WERI-Rb-1 (cell line): ENCODE measurements around the gene TTC7B.

Experiments
- DNase-seq: peaks from one replicate; pipeline ENCODE4 v3.0.0-alpha.2; 2020
- H3K27ac ChIP-seq: fragments of 250-450 bp; sonication (Bioruptor Pico); 2 replicates; pipeline ENCODE4 v1.5.1; 2020; ENCODE audit warnings: mild to moderate bottlenecking, moderate library complexity
- H3K27me3 ChIP-seq: fragments of 250-450 bp; sonication (Bioruptor Pico); 2 replicates; pipeline ENCODE4 v1.5.1; 2021; ENCODE audit warnings: mild to moderate bottlenecking, low read depth, moderate library complexity; ENCODE audit not compliant: insufficient read depth, severe bottlenecking
- H3K36me3 ChIP-seq: fragments of 250-450 bp; sonication (Bioruptor Pico); 2 replicates; pipeline ENCODE4 v1.5.1; 2020; ENCODE audit warnings: mild to moderate bottlenecking, moderate library complexity
- H3K4me3 ChIP-seq: 2 replicates; pipeline ENCODE4 v1.5.1; 2011; ENCODE audit warnings: low read depth, mild to moderate bottlenecking, control low read depth, low read length
- H3K9me3 ChIP-seq: fragments of 250-450 bp; sonication (Bioruptor Pico); 2 replicates; pipeline ENCODE4 v1.5.1; 2021; ENCODE audit warnings: mild to moderate bottlenecking, moderate library complexity; ENCODE audit not compliant: severe bottlenecking
- TF ChIP-seq, protein P1 (sequence below): IDR thresholded peaks from 2 replicates; pipeline ENCODE4 v1.5.1; 2011; ENCODE audit warnings: low read depth, mild to moderate bottlenecking, control low read depth, inconsistent platforms, low read length

TTC7B gene

DNA sequence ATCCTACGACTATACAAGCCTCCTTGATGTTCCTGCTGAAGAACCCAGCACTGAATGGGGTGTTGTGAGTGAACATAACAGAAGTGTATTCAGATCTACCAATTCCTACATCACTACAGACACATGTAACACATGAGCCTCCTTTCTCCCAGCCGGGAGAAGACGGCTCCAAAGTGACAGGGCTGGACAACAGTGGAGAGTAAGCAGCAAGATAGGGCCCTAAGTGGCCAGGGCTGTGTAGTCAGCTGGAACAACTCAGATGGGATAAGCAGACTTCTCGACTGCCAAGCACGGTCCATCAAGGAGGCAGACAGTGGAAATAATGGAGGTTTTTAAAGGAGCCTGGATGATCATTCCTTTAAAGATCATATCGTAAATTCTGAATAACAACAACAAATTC, 73.5 kb downstream of the TTC7B start:
- DNase-seq: no peak
- H3K27me3 ChIP-seq: no peaks in the 10 kb centered on the region
- no peak overlapping the region for H3K4me3 ChIP-seq
- H3K36me3 ChIP-seq: peaks cover 58% of the 10 kb centered on the region
- TF ChIP-seq, protein P1, sequence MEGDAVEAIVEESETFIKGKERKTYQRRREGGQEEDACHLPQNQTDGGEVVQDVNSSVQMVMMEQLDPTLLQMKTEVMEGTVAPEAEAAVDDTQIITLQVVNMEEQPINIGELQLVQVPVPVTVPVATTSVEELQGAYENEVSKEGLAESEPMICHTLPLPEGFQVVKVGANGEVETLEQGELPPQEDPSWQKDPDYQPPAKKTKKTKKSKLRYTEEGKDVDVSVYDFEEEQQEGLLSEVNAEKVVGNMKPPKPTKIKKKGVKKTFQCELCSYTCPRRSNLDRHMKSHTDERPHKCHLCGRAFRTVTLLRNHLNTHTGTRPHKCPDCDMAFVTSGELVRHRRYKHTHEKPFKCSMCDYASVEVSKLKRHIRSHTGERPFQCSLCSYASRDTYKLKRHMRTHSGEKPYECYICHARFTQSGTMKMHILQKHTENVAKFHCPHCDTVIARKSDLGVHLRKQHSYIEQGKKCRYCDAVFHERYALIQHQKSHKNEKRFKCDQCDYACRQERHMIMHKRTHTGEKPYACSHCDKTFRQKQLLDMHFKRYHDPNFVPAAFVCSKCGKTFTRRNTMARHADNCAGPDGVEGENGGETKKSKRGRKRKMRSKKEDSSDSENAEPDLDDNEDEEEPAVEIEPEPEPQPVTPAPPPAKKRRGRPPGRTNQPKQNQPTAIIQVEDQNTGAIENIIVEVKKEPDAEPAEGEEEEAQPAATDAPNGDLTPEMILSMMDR: no peak
- no peak overlapping the region for H3K27ac ChIP-seq
- no peaks in the 10 kb centered on the region for H3K9me3 ChIP-seq

DNA sequence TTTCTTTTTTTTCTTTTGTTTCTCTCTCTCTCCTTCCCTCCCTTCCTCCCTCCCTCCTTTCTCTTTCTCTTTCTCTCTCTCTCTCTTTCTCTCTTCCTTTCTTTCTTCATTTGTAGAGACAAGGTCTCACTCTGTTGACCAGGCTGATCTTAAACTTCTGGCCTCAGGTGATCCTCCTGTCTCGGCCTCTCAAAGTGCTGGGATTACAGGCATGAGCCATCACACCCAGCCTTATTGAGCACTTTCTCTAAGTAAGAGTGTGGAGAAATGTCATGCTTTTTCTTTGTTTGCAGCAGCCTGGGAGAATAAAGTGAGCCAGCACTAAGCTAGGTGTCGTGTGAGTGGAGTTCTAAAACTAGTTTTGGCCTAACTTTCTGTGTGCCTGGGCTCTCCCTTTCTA, 74.0 kb downstream of the TTC7B start:
- no peak for DNase-seq
- Histone ChIP-seq H3K27me3 (no peaks in the 10 kb centered on the region), H3K27ac (no peak overlapping the region), H3K9me3 (no peaks in the 10 kb centered on the region), H3K36me3 (peaks cover 55% of the 10 kb centered on the region), H3K4me3 (no peak overlapping the region)
- TF ChIP-seq, protein P1: no peak

DNA sequence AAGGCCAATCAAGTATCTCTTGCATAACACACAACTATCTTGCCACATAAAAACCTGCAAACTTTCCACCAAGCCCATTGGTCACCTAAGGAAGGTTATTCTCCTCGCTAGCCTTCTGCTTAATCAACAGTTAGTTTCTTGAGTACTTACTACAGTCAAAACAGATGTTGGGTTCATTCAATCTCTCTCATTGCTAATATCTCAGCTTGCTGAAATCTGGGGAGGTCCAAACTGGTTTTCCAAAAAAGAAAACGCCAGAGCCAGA, 74.6 kb downstream of the TTC7B start:
- TF ChIP-seq, protein P1: no peak
- Histone ChIP-seq H3K27me3 (no peaks in the 10 kb centered on the region), H3K9me3 (no peaks in the 10 kb centered on the region), H3K4me3 (no peak overlapping the region), H3K27ac (no peak overlapping the region), H3K36me3 (peaks cover 53% of the 10 kb centered on the region)
- no peak for DNase-seq

DNA sequence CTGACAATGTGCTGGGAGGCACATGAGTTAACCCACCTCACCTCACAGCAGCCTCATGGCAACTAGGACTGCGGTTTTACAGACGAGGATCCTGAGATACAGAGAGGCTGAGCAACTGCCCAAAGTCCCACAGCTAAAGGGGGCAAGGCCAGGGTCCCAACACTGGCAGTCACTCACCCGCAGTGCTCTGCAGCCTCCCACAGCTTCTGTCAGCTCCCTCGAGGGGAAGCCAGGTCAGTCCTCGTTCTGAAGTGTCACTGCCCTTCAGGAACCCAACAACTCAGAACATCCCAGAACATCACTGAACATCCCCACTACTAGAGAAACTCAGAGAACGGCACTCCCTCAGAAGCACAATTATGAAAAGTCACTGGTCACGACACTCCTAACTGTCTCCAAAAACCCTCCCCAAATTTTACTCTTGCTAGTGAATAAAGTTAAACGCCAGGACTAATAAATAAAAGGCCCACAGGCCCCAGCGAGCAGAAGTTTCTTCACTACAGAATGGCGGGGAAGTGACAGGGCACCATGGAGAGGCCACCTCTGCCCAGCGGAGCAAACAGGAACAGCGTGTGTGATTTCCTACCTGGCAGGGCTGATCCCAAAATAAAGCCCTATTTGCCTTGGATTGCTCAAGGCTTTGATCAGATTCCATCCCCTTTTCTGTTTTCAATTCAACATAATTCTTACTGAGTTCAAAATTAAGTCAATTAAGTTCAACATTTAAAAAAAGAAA, 75.1 kb downstream of the TTC7B start:
- peaks cover 53% of the 10 kb centered on the region for H3K36me3 ChIP-seq
- TF ChIP-seq, protein P1: no peak
- no peak for DNase-seq
- no peak overlapping the region for H3K4me3 ChIP-seq
- no peak overlapping the region for H3K27ac ChIP-seq
- H3K9me3 ChIP-seq: no peaks in the 10 kb centered on the region
- no peaks in the 10 kb centered on the region for H3K27me3 ChIP-seq

DNA sequence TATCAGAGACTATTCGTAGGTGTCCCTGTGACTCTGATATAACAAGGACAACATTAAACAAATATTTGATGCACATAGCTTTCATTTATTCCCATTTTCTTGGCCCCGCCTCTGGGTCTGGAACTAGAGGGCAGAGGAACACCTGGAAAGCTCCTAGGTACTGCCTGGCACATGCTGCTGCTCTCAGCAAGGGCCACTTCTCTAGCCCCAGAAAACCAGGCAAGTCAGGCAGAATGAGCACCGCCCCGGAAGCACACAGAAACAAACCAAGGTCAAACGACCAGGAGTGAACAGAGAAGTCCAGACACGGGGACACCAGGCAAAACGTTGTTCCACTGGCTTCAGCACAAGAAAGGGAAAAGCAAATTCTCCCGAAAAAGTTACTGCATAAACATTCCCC, 76.1 kb downstream of the TTC7B start:
- Histone ChIP-seq H3K9me3 (no peaks in the 10 kb centered on the region), H3K27me3 (no peaks in the 10 kb centered on the region), H3K27ac (0 out of 2 replicates have a peak overlapping the region, but pooled peaks have one; percentile 29), H3K4me3 (no peak overlapping the region), H3K36me3 (peaks cover 55% of the 10 kb centered on the region)
- DNase-seq: no peak
- TF ChIP-seq, protein P1: no peak
